Measurements from ENCODE around the gene GGT1.
"Not testable (repeated sequence)": the region's sequence is repeated elsewhere in the genome, so short reads cannot be mapped to it uniquely, and the experiment has no call there.

The GGT1 gene

GRCh38 chr22:24599958-24600715 lies 2.9 kb upstream of the GGT1 start:
- DNase-seq (ENCODE audit: low read depth in 2 of 2): not testable (repeated sequence)

GRCh38 chr22:24601217-24602104 lies 1.5 kb upstream of the GGT1 start:
- no peak for DNase-seq (ENCODE audit: low read depth in 2 of 2)

- DNase-seq (ENCODE audit: low read depth in 2 of 2): not testable (repeated sequence)
Observed at GRCh38 chr22:24602105-24602749, 766 bp upstream of the GGT1 start.

GRCh38 chr22:24603770-24604629 lies 1.0 kb downstream of the GGT1 start:
- not testable (repeated sequence) for DNase-seq (ENCODE audit: low read depth in 2 of 2)

GRCh38 chr22:24606340-24606739 lies 3.3 kb downstream of the GGT1 start:
- DNase-seq (ENCODE audit: low read depth in 2 of 2): not testable (repeated sequence)

- DNase-seq (ENCODE audit: low read depth in 2 of 2): not testable (repeated sequence)
Observed at GRCh38 chr22:24607429-24607983, 4.5 kb downstream of the GGT1 start.

GRCh38 chr22:24608327-24608726 lies 5.3 kb downstream of the GGT1 start:
- DNase-seq (ENCODE audit: low read depth in 2 of 2): not testable (repeated sequence)

- not testable (repeated sequence) for DNase-seq (ENCODE audit: low read depth in 2 of 2)
Observed at GRCh38 chr22:24609888-24610287, 6.9 kb downstream of the GGT1 start.

GRCh38 chr22:24614794-24615193 lies 11.8 kb downstream of the GGT1 start:
- DNase-seq (ENCODE audit: low read depth in 2 of 2): not testable (repeated sequence)

GRCh38 chr22:24621244-24621643 lies 18.3 kb downstream of the GGT1 start:
- not testable (repeated sequence) for DNase-seq (ENCODE audit: low read depth in 2 of 2)

GRCh38 chr22:24622596-24622995 lies 19.6 kb downstream of the GGT1 start:
- not testable (repeated sequence) for DNase-seq (ENCODE audit: low read depth in 2 of 2)

- DNase-seq (ENCODE audit: low read depth in 2 of 2): not testable (repeated sequence)
Observed at GRCh38 chr22:24627911-24628310, 24.9 kb downstream of the GGT1 start.

GRCh38 chr22:24629069-24629468 lies 26.1 kb downstream of the GGT1 start:
- not testable (repeated sequence) for DNase-seq (ENCODE audit: low read depth in 2 of 2)

- DNase-seq (ENCODE audit: low read depth in 2 of 2): not testable (repeated sequence)
Observed at GRCh38 chr22:24630812-24631427, 27.9 kb downstream of the GGT1 start.

GRCh38 chr22:24631430-24632122 lies 28.6 kb downstream of the GGT1 start:
- DNase-seq (ENCODE audit: low read depth in 2 of 2): not testable (repeated sequence)

GRCh38 chr22:24632642-24633041 lies 29.6 kb downstream of the GGT1 start:
- not testable (repeated sequence) for DNase-seq (ENCODE audit: low read depth in 2 of 2)

- not testable (repeated sequence) for DNase-seq (ENCODE audit: low read depth in 2 of 2)
Observed at GRCh38 chr22:24633231-24634023, 30.4 kb downstream of the GGT1 start.

GRCh38 chr22:24634776-24635389 lies 31.9 kb downstream of the GGT1 start:
- not testable (repeated sequence) for DNase-seq (ENCODE audit: low read depth in 2 of 2)

All from fibroblast of skin of left quadriceps (primary cell).